HepG2 (cell line): ENCODE data around the gene KLHL33. TPM values are rescaled to one million over a fixed set of nuclear protein-coding genes. Genes with fewer than 3 reads are reported as not detected.
A peak's percentile ranks its signal among the peaks of the same experiment; 100 is the strongest.

Source experiments
- FOXK2 ChIP-seq: fragments of 450-650 bp; IDR thresholded peaks from 2 replicates; pipeline ENCODE4 v1.6.1; 2016
- GLI4 ChIP-seq: sonication (generic); formaldehyde crosslinking; IDR thresholded peaks from 2 replicates; pipeline ENCODE4 v1.5.1; 2020; ENCODE audit warnings: missing genetic modification reagents, mild to moderate bottlenecking, moderate library complexity, borderline replicate concordance
- MEIS1 ChIP-seq: sonication (generic); formaldehyde crosslinking; IDR thresholded peaks from 2 replicates; pipeline ENCODE4 v1.9.0; 2021; ENCODE audit warnings: mild to moderate bottlenecking, missing genetic modification reagents, moderate library complexity, borderline replicate concordance
- MTF1 ChIP-seq: sonication (generic); formaldehyde crosslinking; IDR thresholded peaks from 2 replicates; pipeline ENCODE4 v1.5.0; 2020; ENCODE audit warnings: missing genetic modification reagents
- PTBP1 ChIP-seq: fragments of 200-400 bp; formaldehyde crosslinking; IDR thresholded peaks from 2 replicates; pipeline ENCODE4 v1.6.1; 2018; ENCODE audit warnings: low read length, low read depth; ENCODE audit not compliant: poor library complexity, severe bottlenecking
- ZFP36 ChIP-seq: fragments of 150-350 bp; IDR thresholded peaks from 2 replicates; pipeline ENCODE4 v1.6.1; 2018; ENCODE audit warnings: borderline replicate concordance, low read length, low read depth; ENCODE audit not compliant: partially characterized antibody
- ZNF234 ChIP-seq: sonication (generic); formaldehyde crosslinking; conservative IDR thresholded peaks from 2 replicates; pipeline ENCODE4 v1.5.1; 2020; ENCODE audit warnings: mild to moderate bottlenecking, missing genetic modification reagents
- ZNF251 ChIP-seq: sonication (generic); formaldehyde crosslinking; IDR thresholded peaks from 2 replicates; pipeline ENCODE4 v1.9.0; 2021; ENCODE audit warnings: mild to moderate bottlenecking, missing genetic modification reagents
- ZNF549 ChIP-seq: sonication (generic); formaldehyde crosslinking; IDR thresholded peaks from 2 replicates; pipeline ENCODE4 v1.5.0; 2020; ENCODE audit warnings: missing genetic modification reagents
- ZNF572 ChIP-seq: sonication (generic); formaldehyde crosslinking; IDR thresholded peaks from 2 replicates; pipeline ENCODE4 v1.5.1; 2020; ENCODE audit warnings: mild to moderate bottlenecking, missing genetic modification reagents
- ZNF777 ChIP-seq: sonication (generic); formaldehyde crosslinking; IDR thresholded peaks from 2 replicates; pipeline ENCODE4 v1.4.0; 2020; ENCODE audit warnings: missing genetic modification reagents
- ZNF788 ChIP-seq: sonication (generic); formaldehyde crosslinking; IDR thresholded peaks from 2 replicates; pipeline ENCODE4 v1.5.0; 2020; ENCODE audit warnings: mild to moderate bottlenecking, missing genetic modification reagents, borderline replicate concordance
- polyA plus RNA-seq, 8 experiments: library from polyadenylated mRNA; depleted of rRNA in 3 of 8; stranded (reverse) in 7 of 8; unstranded in 1 of 8; fragments of >200 nt; fragmentation: Illumina TruSeq in 4 of 8; extraction: Trizol in 4 of 8; gene quantifications; 2 replicates each; pipeline versions ENCODE4 v1.2.1 to v1.2.3, GENCODE V29; 2011 to 2016; ENCODE audit warnings: low read depth in 4 of 8, missing spikeins in 1 of 8, mixed read lengths in 1 of 8; ENCODE audit not compliant: insufficient read depth in 1 of 8
- total RNA-seq, 5 experiments: library from RNA; depleted of rRNA; stranded (reverse); fragments of >200 nt; fragmentation: Illumina TruSeq; extraction: Trizol; gene quantifications; 2 replicates each; pipeline ENCODE4 v1.2.3, GENCODE V29; 2016; ENCODE audit warnings: low read depth in 1 of 5
- TF ChIP-seq, protein P1 (sequence below): sonication (generic); formaldehyde crosslinking; IDR thresholded peaks from 2 replicates; pipeline ENCODE4 v1.4.0; 2020; ENCODE audit warnings: missing genetic modification reagents
- TF ChIP-seq, protein P2 (sequence below): sonication (generic); formaldehyde crosslinking; IDR thresholded peaks from 2 replicates; pipeline ENCODE4 v1.4.0; 2020; ENCODE audit warnings: missing genetic modification reagents
- TF ChIP-seq, protein P3 (sequence below): IDR thresholded peaks from 2 replicates; pipeline ENCODE4 v1.6.1; 2012; ENCODE audit warnings: low read length, improper control_type of control experiment

KLHL33 gene
- total and polyA plus RNA-seq, 2 of the 13 experiments (the other 11 are each of a cell fraction or from before 2014, with no cell fraction given): not detected

DNA sequence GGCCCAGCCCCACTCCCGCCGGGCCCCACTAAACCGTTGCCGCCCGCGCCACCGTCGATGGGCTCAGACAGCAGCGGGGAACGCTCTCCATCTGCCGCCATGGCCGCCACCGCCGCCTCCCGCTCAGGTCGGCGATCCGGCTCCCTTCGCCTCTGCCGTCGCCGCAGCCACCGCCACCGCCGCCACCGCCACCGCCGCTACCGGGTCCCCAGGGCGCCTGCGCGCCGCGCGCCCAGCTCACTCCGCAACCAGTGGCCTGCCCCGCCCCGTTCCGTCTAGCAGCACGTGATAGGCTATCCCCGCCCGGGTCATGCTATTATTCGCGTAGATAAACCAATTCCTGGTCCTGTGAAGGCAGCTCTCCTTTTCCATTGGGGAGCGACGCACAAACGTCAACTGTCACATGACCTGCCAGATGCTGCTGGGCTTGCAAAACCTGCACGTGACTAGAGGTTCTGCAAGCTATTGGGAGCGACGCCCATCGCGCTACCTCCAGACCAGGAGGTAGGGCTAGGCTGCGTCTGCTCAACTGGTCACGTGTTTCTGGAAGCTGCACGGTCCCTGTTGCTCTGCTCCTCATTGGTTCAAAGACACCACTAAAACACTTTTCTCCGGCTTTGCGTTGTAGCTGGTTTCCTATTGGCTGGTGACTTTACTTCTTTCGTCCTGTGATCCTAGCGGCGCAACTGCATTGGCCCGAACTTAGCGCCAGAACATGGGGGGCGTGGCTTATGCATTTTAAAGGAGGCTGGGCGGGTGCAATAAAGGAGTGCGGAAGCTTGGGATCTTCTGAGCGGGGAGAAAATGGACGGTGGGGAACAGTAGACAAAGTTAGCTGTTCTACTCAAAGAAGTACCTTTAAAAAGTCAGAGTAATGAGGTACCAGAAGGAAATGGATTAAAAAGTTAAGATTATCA lies 25.5 kb upstream of the KLHL33 start, which contains the start of gene PIP4P1 (continued):
- TF ChIP-seq, protein P1, sequence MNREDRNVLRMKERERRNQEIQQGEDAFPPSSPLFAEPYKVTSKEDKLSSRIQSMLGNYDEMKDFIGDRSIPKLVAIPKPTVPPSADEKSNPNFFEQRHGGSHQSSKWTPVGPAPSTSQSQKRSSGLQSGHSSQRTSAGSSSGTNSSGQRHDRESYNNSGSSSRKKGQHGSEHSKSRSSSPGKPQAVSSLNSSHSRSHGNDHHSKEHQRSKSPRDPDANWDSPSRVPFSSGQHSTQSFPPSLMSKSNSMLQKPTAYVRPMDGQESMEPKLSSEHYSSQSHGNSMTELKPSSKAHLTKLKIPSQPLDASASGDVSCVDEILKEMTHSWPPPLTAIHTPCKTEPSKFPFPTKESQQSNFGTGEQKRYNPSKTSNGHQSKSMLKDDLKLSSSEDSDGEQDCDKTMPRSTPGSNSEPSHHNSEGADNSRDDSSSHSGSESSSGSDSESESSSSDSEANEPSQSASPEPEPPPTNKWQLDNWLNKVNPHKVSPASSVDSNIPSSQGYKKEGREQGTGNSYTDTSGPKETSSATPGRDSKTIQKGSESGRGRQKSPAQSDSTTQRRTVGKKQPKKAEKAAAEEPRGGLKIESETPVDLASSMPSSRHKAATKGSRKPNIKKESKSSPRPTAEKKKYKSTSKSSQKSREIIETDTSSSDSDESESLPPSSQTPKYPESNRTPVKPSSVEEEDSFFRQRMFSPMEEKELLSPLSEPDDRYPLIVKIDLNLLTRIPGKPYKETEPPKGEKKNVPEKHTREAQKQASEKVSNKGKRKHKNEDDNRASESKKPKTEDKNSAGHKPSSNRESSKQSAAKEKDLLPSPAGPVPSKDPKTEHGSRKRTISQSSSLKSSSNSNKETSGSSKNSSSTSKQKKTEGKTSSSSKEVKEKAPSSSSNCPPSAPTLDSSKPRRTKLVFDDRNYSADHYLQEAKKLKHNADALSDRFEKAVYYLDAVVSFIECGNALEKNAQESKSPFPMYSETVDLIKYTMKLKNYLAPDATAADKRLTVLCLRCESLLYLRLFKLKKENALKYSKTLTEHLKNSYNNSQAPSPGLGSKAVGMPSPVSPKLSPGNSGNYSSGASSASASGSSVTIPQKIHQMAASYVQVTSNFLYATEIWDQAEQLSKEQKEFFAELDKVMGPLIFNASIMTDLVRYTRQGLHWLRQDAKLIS: no peak
- TF ChIP-seq ZNF549 (no peak), FOXK2 (peak; percentile 96), GLI4 (CRISPR knock-in tag) (0 out of 2 replicates have a peak, but pooled peaks have one; percentile 41), ZNF572 (CRISPR knock-in tag) (no peak), MEIS1 (CRISPR knock-in tag) (peak; percentile 91), ZNF788 (CRISPR knock-in tag) (peak; percentile 94; the same call in 1 of the 2 replicates), ZNF777 (CRISPR knock-in tag) (no peak; the same call in 1 of the 2 replicates), ZNF251 (CRISPR knock-in tag) (no peak), MTF1 (CRISPR knock-in tag) (no peak), ZNF234 (CRISPR knock-in tag) (no peak), ZFP36 (no peak), PTBP1 (no peak)
- TF ChIP-seq, protein P2, sequence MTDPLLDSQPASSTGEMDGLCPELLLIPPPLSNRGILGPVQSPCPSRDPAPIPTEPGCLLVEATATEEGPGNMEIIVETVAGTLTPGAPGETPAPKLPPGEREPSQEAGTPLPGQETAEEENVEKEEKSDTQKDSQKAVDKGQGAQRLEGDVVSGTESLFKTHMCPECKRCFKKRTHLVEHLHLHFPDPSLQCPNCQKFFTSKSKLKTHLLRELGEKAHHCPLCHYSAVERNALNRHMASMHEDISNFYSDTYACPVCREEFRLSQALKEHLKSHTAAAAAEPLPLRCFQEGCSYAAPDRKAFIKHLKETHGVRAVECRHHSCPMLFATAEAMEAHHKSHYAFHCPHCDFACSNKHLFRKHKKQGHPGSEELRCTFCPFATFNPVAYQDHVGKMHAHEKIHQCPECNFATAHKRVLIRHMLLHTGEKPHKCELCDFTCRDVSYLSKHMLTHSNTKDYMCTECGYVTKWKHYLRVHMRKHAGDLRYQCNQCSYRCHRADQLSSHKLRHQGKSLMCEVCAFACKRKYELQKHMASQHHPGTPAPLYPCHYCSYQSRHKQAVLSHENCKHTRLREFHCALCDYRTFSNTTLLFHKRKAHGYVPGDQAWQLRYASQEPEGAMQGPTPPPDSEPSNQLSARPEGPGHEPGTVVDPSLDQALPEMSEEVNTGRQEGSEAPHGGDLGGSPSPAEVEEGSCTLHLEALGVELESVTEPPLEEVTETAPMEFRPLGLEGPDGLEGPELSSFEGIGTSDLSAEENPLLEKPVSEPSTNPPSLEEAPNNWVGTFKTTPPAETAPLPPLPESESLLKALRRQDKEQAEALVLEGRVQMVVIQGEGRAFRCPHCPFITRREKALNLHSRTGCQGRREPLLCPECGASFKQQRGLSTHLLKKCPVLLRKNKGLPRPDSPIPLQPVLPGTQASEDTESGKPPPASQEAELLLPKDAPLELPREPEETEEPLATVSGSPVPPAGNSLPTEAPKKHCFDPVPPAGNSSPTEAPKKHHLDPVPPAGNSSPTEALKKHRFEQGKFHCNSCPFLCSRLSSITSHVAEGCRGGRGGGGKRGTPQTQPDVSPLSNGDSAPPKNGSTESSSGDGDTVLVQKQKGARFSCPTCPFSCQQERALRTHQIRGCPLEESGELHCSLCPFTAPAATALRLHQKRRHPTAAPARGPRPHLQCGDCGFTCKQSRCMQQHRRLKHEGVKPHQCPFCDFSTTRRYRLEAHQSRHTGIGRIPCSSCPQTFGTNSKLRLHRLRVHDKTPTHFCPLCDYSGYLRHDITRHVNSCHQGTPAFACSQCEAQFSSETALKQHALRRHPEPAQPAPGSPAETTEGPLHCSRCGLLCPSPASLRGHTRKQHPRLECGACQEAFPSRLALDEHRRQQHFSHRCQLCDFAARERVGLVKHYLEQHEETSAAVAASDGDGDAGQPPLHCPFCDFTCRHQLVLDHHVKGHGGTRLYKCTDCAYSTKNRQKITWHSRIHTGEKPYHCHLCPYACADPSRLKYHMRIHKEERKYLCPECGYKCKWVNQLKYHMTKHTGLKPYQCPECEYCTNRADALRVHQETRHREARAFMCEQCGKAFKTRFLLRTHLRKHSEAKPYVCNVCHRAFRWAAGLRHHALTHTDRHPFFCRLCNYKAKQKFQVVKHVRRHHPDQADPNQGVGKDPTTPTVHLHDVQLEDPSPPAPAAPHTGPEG: no peak; the same call in none of the 2 replicates
- TF ChIP-seq, protein P3, sequence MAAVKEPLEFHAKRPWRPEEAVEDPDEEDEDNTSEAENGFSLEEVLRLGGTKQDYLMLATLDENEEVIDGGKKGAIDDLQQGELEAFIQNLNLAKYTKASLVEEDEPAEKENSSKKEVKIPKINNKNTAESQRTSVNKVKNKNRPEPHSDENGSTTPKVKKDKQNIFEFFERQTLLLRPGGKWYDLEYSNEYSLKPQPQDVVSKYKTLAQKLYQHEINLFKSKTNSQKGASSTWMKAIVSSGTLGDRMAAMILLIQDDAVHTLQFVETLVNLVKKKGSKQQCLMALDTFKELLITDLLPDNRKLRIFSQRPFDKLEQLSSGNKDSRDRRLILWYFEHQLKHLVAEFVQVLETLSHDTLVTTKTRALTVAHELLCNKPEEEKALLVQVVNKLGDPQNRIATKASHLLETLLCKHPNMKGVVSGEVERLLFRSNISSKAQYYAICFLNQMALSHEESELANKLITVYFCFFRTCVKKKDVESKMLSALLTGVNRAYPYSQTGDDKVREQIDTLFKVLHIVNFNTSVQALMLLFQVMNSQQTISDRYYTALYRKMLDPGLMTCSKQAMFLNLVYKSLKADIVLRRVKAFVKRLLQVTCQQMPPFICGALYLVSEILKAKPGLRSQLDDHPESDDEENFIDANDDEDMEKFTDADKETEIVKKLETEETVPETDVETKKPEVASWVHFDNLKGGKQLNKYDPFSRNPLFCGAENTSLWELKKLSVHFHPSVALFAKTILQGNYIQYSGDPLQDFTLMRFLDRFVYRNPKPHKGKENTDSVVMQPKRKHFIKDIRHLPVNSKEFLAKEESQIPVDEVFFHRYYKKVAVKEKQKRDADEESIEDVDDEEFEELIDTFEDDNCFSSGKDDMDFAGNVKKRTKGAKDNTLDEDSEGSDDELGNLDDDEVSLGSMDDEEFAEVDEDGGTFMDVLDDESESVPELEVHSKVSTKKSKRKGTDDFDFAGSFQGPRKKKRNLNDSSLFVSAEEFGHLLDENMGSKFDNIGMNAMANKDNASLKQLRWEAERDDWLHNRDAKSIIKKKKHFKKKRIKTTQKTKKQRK: no peak
